GM21825 (cell line): Measurements from ENCODE around the gene OR5B21.

Source experiments
- ATAC-seq: cut with Tn5 transposase; IDR thresholded peaks from one replicate; pipeline ENCODE4 v1.9.1; 2021; ENCODE audit warnings: mild to moderate bottlenecking, moderate library complexity; ENCODE audit not compliant: unreplicated experiment

The OR5B21 gene

DNA sequence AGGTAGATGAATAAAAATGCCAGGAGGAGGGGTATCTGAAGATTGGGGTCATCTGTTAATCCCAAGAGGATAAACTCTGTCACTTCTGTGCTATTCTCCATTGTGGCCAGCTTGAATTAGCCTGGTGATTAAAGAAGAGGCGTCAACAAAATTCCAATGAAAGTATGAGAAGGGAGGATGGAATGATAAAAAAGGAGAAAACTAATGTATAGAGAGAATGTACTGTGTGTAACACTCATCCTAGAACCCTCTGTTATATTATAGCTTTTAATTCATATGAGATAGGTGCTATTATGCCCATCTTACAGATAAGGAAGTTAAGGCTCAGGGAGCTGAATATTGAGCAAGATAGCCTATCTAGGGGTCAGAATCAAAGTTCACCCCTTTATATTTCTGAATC lies at the start of gene OR5B21:
Gene OR5B21 (minus strand): TSS at position 101 of the 400 bp plus-strand sequence. CDS start 0 bp downstream, at position 101.
- no peak for ATAC-seq

DNA sequence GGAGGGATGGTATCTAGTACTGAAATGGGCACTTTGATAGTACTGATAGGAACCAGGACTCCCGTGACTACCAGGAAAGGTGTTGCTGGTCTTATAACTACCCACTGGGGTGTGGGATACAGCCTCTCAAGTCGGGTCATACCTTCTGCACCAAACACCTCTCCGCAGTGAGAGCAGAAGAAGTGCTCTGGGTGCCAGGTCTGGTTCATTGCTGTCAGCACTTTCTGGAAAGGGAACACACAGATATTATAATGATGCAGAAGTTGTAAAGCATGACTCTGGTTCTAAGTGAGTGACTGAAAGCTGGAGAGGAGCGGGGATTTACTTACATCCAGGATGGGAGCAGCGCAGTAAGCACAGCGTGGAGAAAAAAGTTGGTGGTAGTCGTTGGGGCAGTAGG lies 41.7 kb upstream of the OR5B21 start:
- no peak for ATAC-seq

DNA sequence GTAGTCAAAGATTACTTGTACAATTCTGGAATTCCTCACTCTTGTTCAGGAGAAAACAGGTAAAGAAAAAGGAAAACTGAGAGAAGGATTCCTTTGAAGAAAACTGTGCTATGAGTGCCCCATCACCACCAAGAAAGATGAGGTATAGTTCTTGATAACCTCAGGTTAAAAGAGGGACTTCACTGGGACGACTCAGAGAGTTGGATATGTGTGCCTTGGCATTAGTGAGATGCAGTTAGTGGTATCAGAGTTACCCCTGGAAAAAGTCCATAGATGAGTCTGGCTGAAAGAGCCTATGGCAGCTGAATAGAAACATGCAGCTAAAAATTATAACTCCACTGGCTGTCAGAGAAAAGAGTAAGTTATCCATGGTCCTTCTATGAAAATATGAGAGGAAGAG lies 38.9 kb upstream of the OR5B21 start:
- ATAC-seq: no peak

DNA sequence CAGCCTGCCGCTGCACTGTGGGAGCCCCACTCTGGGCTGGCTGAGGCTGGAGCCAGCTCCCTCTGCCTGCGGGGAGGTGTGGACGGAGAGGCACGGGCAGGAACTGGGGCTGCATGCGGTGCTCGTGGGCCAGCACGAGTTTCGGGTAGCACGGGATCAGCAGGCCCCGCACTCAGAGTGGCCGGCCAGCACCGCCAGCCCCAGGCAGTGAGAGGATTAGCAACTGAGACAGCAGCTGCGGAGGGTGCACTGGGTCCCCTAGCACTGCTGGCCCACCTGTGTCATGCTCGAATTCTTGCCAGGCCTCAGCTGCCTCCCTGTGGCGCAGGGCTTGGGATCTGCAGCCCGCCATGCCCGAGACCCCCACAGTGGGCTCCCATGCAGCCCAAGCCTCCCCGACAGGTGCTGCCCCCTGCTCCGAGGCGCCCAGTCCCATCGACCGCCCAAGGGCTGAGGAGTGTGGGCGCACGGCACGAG lies 24.0 kb upstream of the OR5B21 start:
- ATAC-seq: no peak

DNA sequence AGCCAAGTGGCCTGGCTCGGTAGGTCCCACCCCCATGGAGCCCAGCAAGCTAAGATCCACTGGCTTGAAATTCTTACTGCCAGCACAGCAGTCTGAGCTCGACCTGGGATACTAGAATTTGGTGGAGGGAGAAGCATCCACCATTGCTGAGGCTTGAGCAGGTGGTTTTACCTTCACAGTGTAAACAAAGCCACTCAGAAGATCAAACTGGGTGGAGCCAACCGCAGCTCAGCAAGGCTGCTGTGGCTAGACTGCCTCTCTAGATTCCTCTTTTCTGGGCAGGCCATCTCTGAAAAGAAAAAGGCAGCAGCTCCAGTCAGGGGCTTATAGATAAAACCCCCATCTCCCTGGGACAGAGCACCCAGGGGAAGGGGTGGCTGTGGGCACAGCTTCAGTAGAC lies 22.3 kb upstream of the OR5B21 start:
- no peak for ATAC-seq

DNA sequence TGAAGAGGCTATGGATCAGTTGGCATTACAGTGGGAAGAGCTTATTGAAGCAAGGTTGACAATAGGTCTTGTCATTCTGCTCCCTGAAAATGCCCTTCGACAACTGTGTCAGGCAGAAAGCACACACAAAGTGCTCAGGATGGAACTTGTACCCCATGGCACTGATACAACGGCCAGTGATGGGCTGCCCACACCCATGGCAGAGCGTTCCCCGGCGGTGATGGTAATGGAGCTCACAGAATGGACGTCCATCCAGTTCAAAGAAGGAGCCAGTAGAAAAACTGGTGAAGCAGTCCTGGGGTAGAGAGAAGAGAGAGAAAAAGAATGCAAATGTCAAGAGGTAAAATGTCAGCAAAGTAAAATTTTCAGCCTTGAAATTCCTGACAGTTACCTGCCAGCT lies 19.5 kb upstream of the OR5B21 start:
- no peak for ATAC-seq

DNA sequence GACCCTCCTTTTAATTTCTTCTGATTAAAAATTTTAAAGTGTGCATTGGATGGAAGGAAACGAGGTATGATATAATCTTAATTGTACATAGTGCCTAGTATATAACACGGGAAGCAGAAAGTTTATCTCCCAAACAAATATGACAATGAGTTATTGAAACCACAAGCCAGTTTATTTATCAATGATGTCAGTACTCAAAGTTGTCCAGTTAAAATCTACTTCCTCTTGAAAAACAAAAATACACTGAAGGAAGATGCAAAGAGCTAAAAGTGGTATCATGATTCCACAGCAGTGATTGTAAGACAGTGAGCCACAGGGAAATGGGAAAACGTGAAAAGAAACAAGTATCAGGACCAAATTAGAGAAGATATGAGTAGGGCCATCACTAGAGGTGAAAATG lies 18.8 kb upstream of the OR5B21 start:
- no peak for ATAC-seq

DNA sequence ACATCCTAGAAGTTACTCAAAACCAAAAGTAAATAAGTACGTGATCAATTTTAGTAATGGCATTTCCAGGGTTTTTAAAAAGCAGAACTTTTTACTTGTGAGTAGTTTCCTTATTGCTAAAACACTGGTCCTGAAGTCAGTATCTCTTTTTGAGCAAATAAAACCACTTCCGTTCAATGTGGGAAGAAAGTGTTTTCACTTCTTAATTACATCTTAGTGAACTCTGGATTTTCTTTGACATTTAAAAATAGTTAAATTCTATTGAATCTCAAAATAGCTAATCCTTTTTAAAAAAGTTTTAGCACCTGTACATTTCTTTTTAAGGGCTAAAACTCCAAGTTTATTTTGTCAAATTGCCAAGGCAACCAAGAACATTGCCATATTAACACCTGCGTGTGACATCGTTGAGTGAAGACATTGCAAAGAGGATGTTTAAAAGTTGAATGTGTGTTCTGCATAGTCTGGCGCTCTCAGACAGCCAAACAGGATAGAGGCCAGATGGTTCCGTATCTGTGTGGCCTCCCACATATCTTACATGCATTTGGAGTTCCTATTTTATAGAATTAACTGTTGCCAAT lies 17.2 kb upstream of the OR5B21 start:
- ATAC-seq: peak; percentile 79

DNA sequence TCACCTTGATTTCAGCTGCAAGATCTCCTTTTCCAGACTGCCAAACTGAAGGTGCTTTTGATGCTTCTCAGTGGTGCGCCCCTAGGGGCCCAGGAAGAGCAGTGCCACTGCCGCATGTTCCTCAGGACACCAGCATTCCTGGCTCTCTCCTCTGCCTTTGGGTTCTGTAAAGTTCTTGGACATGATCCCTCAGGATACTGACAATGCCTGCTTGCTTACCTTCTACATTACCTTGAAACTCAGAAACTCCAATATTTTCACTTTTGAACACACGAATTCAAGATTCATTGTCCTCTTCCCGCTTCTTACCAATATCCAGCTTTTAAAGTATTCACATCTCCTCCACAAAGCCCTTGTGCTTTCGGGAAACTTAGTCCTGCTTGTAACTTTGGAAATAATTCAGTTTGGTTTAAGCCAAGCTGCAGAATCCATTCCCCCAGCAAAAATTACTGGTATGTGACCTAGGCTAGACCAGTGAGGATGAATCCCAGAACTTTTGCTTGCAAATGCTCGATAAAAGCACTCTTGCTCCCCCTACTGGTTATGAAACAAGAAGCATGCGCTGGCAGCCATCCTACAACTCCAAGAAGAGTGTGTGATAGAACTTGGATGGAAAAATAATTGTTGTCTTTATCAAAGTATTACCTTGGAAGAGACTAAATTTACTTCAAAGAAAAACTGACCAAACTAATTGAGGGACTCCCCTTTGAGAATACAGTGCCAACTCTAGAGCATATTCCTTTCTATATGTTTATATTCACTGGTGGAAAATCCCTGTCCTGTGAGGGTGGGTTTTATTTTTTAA lies 16.5 kb upstream of the OR5B21 start:
- peak; percentile 52 for ATAC-seq

DNA sequence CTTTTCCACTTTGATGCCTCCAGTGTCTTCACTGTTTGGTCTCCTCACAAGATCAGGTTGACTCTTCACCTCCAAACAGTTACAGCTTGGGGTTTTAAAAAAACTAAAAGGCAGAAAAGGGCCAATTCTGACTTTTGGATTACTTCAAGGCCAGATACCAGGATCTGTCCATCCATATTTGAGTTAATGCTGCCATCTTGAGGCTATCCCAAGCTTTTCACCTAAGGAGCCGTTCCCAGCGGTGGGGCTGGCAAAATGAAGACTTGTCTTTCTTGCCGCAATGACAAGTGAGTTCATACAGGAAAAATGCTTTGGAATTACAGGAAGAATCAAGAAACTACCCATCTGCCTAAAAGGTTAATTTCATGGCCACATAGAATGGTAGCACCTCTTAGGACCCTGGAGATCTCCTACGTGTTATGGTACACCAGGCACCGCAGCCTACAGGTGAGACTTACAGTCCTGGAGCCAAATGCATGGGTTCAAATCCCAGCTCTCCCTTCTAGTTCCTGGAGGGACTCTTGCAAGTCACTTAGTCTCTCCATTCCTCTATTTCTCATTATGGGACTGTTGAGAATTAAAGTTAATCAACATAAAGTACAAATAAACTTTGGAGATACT lies 6.0 kb upstream of the OR5B21 start:
- no peak for ATAC-seq

DNA sequence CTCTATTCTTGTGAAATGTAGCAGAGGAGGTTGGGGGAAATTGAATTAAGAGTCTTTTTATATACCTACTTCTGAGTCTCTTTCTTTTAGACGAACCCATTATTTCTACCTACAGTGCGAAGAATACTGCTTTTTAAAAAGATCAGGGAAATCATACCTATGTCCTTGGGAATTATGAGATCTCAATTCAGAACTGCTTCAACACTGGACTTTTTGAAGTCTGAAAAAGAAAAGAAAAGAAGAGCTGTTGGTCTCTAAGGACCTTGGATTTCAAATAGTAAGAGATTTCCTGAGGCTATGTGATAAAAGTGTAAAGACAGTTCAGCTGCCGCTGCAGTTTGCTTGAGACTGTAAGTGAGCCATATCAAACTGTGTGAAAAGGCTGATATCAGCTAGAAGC lies 3.7 kb upstream of the OR5B21 start:
- no peak for ATAC-seq

DNA sequence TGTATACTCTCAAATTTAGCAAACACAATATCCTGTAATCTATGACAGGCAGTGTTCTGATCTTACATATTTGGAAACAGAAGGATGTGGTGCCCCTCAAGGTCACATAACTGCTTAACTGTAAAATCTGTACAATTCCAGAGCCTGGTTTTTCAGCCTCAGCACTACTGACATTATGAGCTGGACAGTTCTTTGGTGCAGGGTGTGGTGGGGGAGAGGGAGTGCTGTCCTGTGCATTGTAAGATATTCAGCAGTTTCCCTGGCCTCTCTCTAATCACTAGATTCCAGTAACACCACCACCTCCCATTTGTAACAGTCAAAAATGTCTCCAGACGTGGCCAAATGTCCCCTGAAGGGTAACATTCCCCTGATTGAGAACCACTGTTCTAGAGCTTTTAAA lies 1.8 kb upstream of the OR5B21 start:
- ATAC-seq: no peak

DNA sequence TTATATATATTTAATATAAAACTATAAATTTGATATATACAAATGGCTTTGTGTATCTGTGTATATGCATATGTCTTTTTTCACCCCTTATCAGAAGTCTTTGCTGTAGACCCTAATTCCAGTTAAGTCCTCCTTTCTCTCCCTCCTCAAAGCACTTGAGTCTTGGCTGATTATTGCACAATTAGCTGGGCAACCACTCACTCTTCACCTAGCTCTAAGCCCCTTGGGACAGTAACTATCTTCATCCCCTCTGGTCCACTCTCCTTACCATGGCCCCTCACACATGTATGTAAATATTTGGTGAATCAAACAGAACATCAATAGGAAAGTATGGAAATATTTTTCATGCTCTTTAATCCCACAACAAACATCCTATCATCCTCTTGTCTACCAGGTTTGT lies 909 bp upstream of the OR5B21 start:
- no peak for ATAC-seq

DNA sequence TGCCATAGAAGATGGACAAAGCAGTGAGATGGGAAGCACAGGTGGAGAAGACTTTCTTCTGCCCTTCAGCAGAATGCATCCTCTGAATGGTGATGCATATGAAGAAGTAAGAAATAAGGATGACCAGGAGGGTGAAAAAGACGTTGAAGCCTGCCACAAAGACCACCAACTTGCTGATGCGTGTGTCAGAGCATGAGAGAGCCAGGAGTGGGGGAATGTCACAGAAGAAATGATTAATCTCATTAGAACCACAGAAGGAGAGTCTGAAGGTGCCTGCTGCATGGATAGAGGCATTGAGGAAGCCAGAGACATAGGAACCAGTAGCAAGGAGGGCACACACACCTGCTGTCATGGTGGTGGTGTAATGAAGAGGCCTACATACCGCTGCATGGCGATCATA lies 550 bp downstream of the OR5B21 start:
- ATAC-seq: no peak

DNA sequence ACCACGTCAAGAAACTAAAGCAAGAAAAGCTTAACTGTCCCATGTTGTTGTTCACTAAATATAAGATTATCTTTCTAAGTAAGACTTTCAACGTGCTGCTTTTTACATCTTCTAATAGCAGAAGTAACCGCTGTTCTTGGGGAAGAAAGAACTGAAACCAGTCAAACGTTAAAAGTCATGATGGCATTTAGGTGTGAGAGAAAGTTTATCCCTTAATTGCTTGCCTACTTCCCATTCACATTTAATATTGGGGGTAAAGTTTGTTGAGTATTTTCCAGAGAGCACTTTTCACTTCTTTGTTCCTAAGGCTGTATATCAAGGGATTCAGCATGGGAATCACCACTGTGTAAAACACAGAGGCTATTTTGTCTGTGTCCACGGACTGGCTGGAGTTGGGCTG lies 970 bp downstream of the OR5B21 start:
- peak; percentile 44 for ATAC-seq

DNA sequence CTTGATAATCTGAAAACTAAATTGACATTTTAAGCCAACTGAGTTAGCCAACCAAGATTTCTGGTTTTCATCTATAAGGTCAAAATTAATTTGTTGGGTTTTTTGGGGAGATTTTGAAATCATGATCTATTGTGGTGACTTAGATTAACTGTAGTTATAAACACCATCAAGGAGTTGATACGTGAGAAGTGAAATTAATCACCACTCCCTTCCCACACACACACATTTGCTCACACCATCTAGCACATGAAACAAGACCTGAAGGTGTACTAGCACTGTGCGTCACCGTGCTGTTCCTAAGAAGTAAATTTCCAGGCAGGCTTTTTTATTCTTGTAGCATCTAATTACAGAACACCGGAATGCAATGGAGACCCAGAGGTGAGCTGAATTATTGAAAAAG lies 2.1 kb downstream of the OR5B21 start:
- no peak for ATAC-seq

DNA sequence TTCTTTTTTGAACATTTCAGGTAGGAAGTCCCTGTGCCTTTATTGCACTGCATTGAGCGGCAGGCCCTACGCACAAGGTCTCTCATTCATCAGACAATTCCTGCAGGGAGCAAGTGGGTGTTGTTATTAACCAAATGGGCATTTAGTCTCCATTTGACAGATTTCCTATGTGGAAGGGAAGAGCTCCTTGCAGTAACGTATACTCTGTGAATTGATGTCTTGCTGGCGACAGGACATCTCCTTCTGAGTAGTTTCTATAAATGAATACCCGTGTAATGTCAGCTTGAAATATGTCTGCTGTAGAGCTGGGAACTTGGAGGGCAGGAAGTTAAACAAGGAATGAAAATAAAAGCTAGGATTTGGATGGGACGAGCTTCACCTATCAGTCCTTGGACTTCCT lies 3.7 kb downstream of the OR5B21 start:
- no peak for ATAC-seq

DNA sequence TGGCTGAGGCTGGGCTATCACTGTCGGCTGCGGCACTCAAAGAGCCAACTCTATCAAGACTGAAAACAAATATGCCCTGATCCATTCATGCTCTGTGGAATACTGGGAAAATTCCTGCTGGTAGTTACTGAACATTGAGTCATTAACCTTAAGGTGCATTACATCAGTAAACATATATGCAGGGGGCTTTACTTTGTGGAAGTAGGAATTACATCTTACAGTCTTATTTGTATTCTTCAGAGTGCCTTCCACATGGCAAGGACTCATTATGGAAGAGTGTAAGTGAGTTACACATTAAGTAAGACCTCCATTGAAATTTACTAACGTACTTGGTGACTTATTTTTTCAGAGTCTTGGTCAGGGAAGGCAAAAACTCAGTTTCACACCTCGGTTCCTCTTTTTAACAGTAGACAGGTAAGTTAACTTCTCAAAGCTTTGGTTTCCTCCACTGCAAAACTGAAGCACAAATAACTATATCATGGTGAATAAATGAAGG lies 4.5 kb downstream of the OR5B21 start:
- peak; percentile 95 for ATAC-seq

DNA sequence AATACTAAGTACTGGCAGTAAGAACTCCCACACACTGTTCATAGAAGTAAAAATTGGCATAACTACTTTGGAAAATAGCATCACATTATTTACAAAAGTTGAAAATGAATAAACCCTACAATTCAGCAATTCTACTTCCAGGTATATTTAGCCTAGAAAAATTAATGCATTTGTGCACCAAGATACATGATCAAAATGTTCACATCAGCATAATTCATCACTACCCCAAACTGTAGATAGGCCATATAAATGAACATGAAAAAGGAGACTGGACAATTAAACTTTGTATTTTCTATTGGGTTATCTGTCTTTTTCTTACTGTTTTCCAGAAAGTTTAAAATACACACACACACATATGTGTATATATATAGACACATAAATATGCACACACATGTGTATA lies 5.9 kb downstream of the OR5B21 start:
- ATAC-seq: no peak

DNA sequence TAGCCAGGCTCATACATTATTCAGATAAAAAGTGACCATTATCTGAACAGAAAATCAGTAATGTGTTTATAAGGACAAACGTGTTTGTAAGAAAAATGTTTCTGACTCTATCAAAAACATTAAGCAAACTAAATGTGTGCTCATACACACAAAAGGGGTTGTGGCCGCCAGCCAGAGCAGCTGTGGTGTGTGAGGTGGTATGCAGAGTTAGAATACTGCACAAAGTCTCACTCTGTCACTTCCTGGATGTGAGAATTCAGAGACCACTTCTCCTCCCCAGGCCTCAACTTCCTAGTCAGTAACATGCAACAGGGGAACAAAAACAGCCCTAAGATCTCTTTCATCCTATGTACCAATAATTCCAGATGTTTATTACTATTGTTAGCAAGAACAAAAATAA lies 9.4 kb downstream of the OR5B21 start:
- ATAC-seq: no peak

DNA sequence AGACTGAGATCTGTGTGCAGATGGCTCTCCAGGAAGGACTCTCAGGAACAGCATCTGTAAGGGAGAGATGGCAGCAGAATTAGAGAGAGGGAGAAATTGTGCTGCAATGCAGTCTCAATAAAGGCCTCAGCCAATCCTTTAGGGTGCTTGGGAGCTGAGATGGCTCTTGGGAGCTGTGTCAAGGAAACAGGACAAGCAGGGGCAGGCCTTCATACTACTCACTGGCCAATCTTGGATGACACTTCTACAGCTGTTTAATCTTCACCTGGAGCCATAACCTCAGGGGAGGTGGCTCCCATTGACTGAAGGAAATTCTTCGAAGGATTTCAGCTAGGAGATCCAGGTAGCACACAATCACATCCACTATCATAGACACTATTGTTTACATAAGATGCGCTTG lies 10.0 kb downstream of the OR5B21 start:
- ATAC-seq: no peak

DNA sequence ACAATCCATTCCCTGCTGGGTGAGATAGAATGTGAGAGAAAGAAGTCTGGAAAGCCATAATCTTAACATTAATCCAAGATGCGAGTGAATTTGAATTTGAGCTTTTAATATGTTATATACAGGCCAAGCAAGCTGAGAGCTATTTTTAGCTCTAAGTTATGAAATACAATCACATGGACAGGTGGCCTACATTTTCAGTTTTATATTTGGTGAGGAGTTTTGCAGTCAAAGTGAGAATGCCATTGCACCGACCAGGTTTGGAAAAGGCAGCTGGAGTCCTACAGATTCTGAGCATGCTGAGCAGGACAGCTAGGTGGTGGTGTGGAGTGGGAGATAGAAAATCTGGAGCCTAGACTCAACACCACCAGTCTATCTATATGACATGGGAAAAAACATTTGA lies 12.0 kb downstream of the OR5B21 start:
- ATAC-seq: peak; percentile 59
